A673 (cell line): Measurements from ENCODE around the gene PAPPA. TPM values are rescaled to one million over a fixed set of nuclear protein-coding genes. Genes with fewer than 3 reads are reported as not detected.

Source experiments
- BruUV-seq: library from RNA; stranded (reverse); fragments of 400-500 nt; replicated peaks from 2 replicates; lab custom pipeline; 2021; lab: Mats Ljungman, UMichigan
- CTCF ChIA-PET: fragments of 300-600 bp; sonication (Branson Sonifier 250); formaldehyde crosslinking; loops from one replicate; lab custom pipeline; 2022; ENCODE audit warnings: antibody characterized with exemption; lab: Charles Lee
- POLR2A ChIA-PET: fragments of 300-600 bp; sonication (Branson Sonifier 250); formaldehyde crosslinking; loops from one replicate; lab custom pipeline; 2022; ENCODE audit warnings: antibody characterized with exemption; ENCODE audit not compliant: low non-redundant PET; lab: Charles Lee
- DNase-seq: peaks from one replicate; pipeline ENCODE4 v3.0.0-alpha.2; 2015; ENCODE audit warnings: low spot score
- H3K27ac ChIP-seq: fragments of 200-600 bp; sonication (generic); 2 replicates; pipeline ENCODE4 v1.5.1; 2016; ENCODE audit warnings: mixed run types, low read depth, mild to moderate bottlenecking, mixed read lengths, antibody characterized with exemption, low read length; ENCODE audit not compliant: poor library complexity, severe bottlenecking
- H3K27me3 ChIP-seq: fragments of 200-600 bp; sonication (generic); replicated peaks from 2 replicates; pipeline ENCODE4 v1.6.1; 2017; ENCODE audit warnings: mixed run types, low read depth, mild to moderate bottlenecking, mixed read lengths, antibody characterized with exemption, low read length; ENCODE audit not compliant: insufficient read depth, poor library complexity
- H3K36me3 ChIP-seq: fragments of 200-600 bp; sonication (generic); 2 replicates; pipeline ENCODE4 v1.6.1; 2016; ENCODE audit warnings: mixed run types, mild to moderate bottlenecking, mixed read lengths, antibody characterized with exemption, low read length; ENCODE audit not compliant: insufficient read depth, poor library complexity, severe bottlenecking
- H3K4me1 ChIP-seq: fragments of 200-600 bp; sonication (generic); 2 replicates; pipeline ENCODE4 v1.6.1; 2017; ENCODE audit warnings: mixed run types, mild to moderate bottlenecking, mixed read lengths, antibody characterized with exemption, low read length; ENCODE audit not compliant: insufficient read depth, poor library complexity, severe bottlenecking
- H3K4me3 ChIP-seq: fragments of 200-600 bp; sonication (generic); 2 replicates; pipeline ENCODE4 v1.5.1; 2016; ENCODE audit warnings: low read depth, mixed run types, mild to moderate bottlenecking, mixed read lengths, low read length; ENCODE audit not compliant: poor library complexity, severe bottlenecking
- H3K9me3 ChIP-seq: fragments of 200-600 bp; sonication (generic); 2 replicates; pipeline ENCODE4 v1.6.1; 2016; ENCODE audit warnings: mixed run types, low read depth, mild to moderate bottlenecking, mixed read lengths, antibody characterized with exemption, low read length; ENCODE audit not compliant: poor library complexity, severe bottlenecking
- EZH2 ChIP-seq: fragments of 200-600 bp; sonication (generic); IDR thresholded peaks from 2 replicates; pipeline ENCODE4 v1.6.1; 2017; ENCODE audit warnings: borderline replicate concordance, low read depth, mild to moderate bottlenecking, mixed read lengths, antibody characterized with exemption, low read length; ENCODE audit not compliant: poor library complexity, severe bottlenecking
- intact Hi-C: fragments of 100-400 bp; cut with micrococcal nuclease; formaldehyde crosslinking; loops from one replicate; pipeline ENCODE4 v1.10.0; 2022; ENCODE audit not compliant: unreplicated experiment
- total RNA-seq: library from RNA; stranded (reverse); gene quantifications from 2 replicates; pipeline ENCODE4 v1.2.3, GENCODE V29; 2021
- TF ChIP-seq, protein P1 (sequence below): fragments of 300-800, 200-600 bp; sonication (generic); conservative IDR thresholded peaks from 2 replicates; pipeline ENCODE4 v1.5.1; 2017; ENCODE audit warnings: low read depth, mild to moderate bottlenecking, antibody characterized with exemption, low read length, moderate library complexity, mixed read lengths

PAPPA gene
- total RNA-seq, 1 experiment from 2014 or later = 47.4 TPM

DNA sequence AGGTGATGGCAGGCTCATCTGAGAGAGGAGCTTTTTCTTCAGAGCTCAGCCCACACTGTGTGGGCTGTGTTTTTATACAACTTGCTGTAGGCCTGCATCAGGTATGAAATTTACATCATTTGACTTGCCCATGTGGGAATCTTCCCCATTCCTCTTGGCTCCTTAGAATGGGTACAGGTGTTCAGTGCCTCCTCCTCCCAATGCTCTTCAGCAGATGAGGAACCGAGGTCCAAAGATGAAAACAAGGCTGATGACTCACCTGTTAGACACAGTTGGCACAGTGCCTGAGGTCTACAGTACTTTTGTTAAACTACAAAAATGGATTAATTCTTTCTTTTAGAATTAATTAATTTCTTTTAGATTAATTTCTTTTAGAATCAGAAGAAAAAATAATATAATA is 20.8 kb downstream of the PAPPA start:
- Histone ChIP-seq H3K9me3 (no peaks in the 10 kb centered on the region), H3K27ac (no peak overlapping the region), H3K4me1 (peaks cover 18% of the 10 kb centered on the region), H3K27me3 (no peaks in the 10 kb centered on the region), H3K4me3 (no peak overlapping the region), H3K36me3 (no peaks in the 10 kb centered on the region)
- ChIA-PET CTCF (no interaction called here), POLR2A (no interaction called here)
- TF ChIP-seq, protein P1, sequence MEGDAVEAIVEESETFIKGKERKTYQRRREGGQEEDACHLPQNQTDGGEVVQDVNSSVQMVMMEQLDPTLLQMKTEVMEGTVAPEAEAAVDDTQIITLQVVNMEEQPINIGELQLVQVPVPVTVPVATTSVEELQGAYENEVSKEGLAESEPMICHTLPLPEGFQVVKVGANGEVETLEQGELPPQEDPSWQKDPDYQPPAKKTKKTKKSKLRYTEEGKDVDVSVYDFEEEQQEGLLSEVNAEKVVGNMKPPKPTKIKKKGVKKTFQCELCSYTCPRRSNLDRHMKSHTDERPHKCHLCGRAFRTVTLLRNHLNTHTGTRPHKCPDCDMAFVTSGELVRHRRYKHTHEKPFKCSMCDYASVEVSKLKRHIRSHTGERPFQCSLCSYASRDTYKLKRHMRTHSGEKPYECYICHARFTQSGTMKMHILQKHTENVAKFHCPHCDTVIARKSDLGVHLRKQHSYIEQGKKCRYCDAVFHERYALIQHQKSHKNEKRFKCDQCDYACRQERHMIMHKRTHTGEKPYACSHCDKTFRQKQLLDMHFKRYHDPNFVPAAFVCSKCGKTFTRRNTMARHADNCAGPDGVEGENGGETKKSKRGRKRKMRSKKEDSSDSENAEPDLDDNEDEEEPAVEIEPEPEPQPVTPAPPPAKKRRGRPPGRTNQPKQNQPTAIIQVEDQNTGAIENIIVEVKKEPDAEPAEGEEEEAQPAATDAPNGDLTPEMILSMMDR = no peak
- no peak for TF ChIP-seq EZH2
- DNase-seq = no peak
- intact Hi-C loops = no loop called here
- BruUV-seq = no TSS peak

DNA sequence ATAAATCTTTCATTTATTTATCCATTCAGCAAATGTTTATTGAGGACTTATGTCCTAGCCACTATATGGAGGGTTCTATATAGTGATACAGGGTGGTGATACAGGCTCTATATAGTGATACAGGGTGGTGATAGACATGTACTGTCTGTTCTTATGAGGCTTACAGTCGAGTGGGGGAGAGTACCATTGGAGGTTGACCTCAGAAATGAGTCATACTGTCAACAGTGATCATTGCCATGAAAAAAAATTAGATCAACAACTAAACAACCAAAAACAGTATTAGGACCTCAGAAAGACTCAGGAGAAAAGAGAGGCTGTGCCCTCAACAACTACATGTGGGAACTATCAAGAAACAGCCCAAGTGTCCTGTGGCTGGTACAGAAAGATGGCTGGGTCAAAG is 22.0 kb downstream of the PAPPA start:
- no peaks in the 10 kb centered on the region for H3K27me3 ChIP-seq
- H3K9me3 ChIP-seq = no peaks in the 10 kb centered on the region
- no peaks in the 10 kb centered on the region for H3K36me3 ChIP-seq
- CTCF ChIA-PET = no interaction called here
- POLR2A ChIA-PET = no interaction called here
- intact Hi-C loops = no loop called here
- TF ChIP-seq EZH2 = no peak
- TF ChIP-seq, protein P1 = no peak
- no peak overlapping the region for H3K4me3 ChIP-seq
- DNase-seq = no peak
- H3K4me1 ChIP-seq = peaks cover 17% of the 10 kb centered on the region
- H3K27ac ChIP-seq = no peak overlapping the region
- no TSS peak for BruUV-seq

DNA sequence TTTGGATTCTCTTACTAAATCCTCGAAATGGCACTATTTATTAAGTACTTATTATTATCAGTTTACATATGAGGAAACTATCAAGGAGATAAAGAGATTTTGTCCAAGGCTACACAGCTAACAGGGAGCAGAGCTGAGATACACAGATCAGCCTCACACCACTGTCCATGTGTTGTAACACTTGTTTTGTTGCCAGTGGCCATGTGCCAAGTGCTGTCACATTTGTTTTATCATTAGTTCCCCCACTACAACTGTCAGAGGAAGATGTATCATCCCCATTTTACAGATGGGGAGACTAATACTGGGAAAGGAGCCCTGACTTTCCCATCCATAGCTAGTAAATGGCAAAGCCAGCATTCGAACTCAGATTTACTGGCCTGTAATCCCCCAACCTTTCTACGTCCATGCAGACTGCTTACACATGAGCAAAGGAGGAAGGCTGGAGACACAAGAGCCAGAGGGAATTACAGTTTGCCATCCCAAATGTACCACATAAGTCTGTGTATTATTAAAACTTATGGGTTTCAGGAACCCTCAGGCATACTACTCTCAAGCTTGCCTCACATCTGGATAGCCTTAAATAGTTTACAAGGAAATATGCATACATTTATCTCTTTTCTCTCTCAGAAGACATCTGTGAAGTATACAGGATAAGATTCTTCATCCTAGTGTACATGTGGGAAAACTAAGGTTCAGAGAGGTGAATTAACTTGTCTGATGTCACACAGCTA is 25.1 kb downstream of the PAPPA start:
- no peak overlapping the region for H3K27ac ChIP-seq
- intact Hi-C loops = no loop called here
- H3K4me1 ChIP-seq = peaks cover 8% of the 10 kb centered on the region
- no TSS peak for BruUV-seq
- no peaks in the 10 kb centered on the region for H3K9me3 ChIP-seq
- ChIA-PET POLR2A (no interaction called here), CTCF (no interaction called here)
- no peaks in the 10 kb centered on the region for H3K36me3 ChIP-seq
- DNase-seq = no peak
- H3K27me3 ChIP-seq = no peaks in the 10 kb centered on the region
- H3K4me3 ChIP-seq = no peak overlapping the region
- TF ChIP-seq EZH2 = no peak
- TF ChIP-seq, protein P1 = no peak
